Common myeloid progenitor, CD34-positive (primary cell): ENCODE measurements around the gene LRRC38.

Experiments used
- CTCF ChIA-PET: fragments of 350-600 bp; sonication (Branson Sonifier 250); formaldehyde crosslinking; loops from one replicate; lab custom pipeline; 2021; ENCODE audit warnings: antibody characterized with exemption; lab: Charles Lee
- POLR2A ChIA-PET: fragments of 350-600 bp; sonication (Branson Sonifier 250); formaldehyde crosslinking; loops from one replicate; lab custom pipeline; 2021; ENCODE audit warnings: antibody characterized with exemption; lab: Charles Lee
- DNase-seq, 3 donors: peaks; one replicate each; pipeline versions ENCODE4 v3.0.0 to v3.0.0-alpha.2; 2013
- H3K27ac ChIP-seq, 2 experiments: 1 replicate in 1 of 2; 2 replicates in 1 of 2; pipeline ENCODE4 v1.7.0; 2013; ENCODE audit warnings: inconsistent platforms in 2 of 2, low read length in 2 of 2, mild to moderate bottlenecking in 2 of 2, low read depth in 1 of 2, moderate library complexity in 1 of 2; ENCODE audit not compliant: severe bottlenecking in 2 of 2, insufficient read depth in 1 of 2, poor library complexity in 1 of 2
- H3K27me3 ChIP-seq, 5 experiments: replicated peaks in 2 of 5; 1 replicate in 3 of 5; 2 replicates in 2 of 5; pipeline versions ENCODE4 v1.6.1 to v1.7.0; 2013; ENCODE audit warnings: low read length in 4 of 5, mild to moderate bottlenecking in 2 of 5, moderate library complexity in 2 of 5, inconsistent platforms in 1 of 5; ENCODE audit not compliant: insufficient read depth in 5 of 5, control insufficient read depth in 4 of 5
- H3K36me3 ChIP-seq, 4 experiments: 1 replicate in 2 of 4; 2 replicates in 2 of 4; pipeline versions ENCODE4 v1.6.1 to v1.7.0; 2013; ENCODE audit warnings: low read length in 3 of 4, control low read depth in 1 of 4, mild to moderate bottlenecking in 1 of 4; ENCODE audit not compliant: control insufficient read depth in 4 of 4, insufficient read depth in 4 of 4
- H3K4me1 ChIP-seq, 4 experiments: 1 replicate in 3 of 4; 2 replicates in 1 of 4; pipeline versions ENCODE4 v1.6.1 to v1.7.1; 2013; ENCODE audit warnings: low read length in 3 of 4, mild to moderate bottlenecking in 3 of 4, control low read depth in 1 of 4, inconsistent platforms in 1 of 4, moderate library complexity in 1 of 4; ENCODE audit not compliant: control insufficient read depth in 4 of 4, insufficient read depth in 4 of 4; ENCODE audit errors: control extremely low read depth in 1 of 4
- H3K4me3 ChIP-seq, 7 experiments: 1 replicate in 4 of 7; 2 replicates in 3 of 7; pipeline versions ENCODE4 v1.5.1 to v1.7.0; 2013; ENCODE audit warnings: mild to moderate bottlenecking in 7 of 7, low read length in 6 of 7, moderate library complexity in 6 of 7, inconsistent platforms in 2 of 7, low read depth in 2 of 7, control low read depth in 1 of 7; ENCODE audit not compliant: insufficient read depth in 4 of 7, control insufficient read depth in 1 of 7; ENCODE audit errors: extremely low read depth in 1 of 7
- H3K9me3 ChIP-seq, 5 experiments: 1 replicate in 4 of 5; 2 replicates in 1 of 5; pipeline versions ENCODE4 v1.6.1 to v1.7.1; 2013; ENCODE audit warnings: low read length in 4 of 5, mild to moderate bottlenecking in 2 of 5, inconsistent platforms in 1 of 5, low read depth in 1 of 5, moderate library complexity in 1 of 5; ENCODE audit not compliant: control insufficient read depth in 4 of 5, insufficient read depth in 2 of 5; ENCODE audit errors: control extremely low read depth in 1 of 5
- WGBS: methylation state at CpG from one replicate; pipeline ENCODE4 v1.1.5; 2013; ENCODE audit not compliant: insufficient coverage; 5-methylcytosine and 5-hydroxymethylcytosine counted together

The LRRC38 gene

GRCh38 chr1:13539683-13540082, 25.9 kb upstream of the LRRC38 start:
- whole genome bisulfite sequencing = 100% methylated on average over 2 of the region's 2 CpGs
- H3K27ac ChIP-seq = no peak overlapping the region
- CTCF ChIA-PET = no interaction called here
- H3K9me3 ChIP-seq = no peaks in the 10 kb centered on the region
- H3K4me1 ChIP-seq = no peaks in the 10 kb centered on the region
- H3K27me3 ChIP-seq = no peaks in the 10 kb centered on the region
- H3K36me3 ChIP-seq = no peaks in the 10 kb centered on the region
- no peak overlapping the region for H3K4me3 ChIP-seq
- POLR2A ChIA-PET = no interaction called here
- no peak for DNase-seq

- POLR2A ChIA-PET = no interaction called here
- H3K36me3 ChIP-seq = no peaks in the 10 kb centered on the region
- no peaks in the 10 kb centered on the region for H3K4me1 ChIP-seq
- no peak overlapping the region for H3K4me3 ChIP-seq
- WGBS = 100% methylated on average over 2 of the region's 2 CpGs
- H3K27me3 ChIP-seq = no peaks in the 10 kb centered on the region
- no peaks in the 10 kb centered on the region for H3K9me3 ChIP-seq
- H3K27ac ChIP-seq = no peak overlapping the region
- CTCF ChIA-PET = no interaction called here
- no peak for DNase-seq
These were observed 25.0 kb upstream of the LRRC38 start for GRCh38 chr1:13538832-13539231.

- no peaks in the 10 kb centered on the region for H3K36me3 ChIP-seq
- 75% methylated on average over 2 of the region's 4 CpGs for WGBS
These were observed 22.8 kb upstream of the LRRC38 start for GRCh38 chr1:13536571-13536970.

GRCh38 chr1:13535227-13535626, 21.4 kb upstream of the LRRC38 start:
- CTCF ChIA-PET = no interaction called here

More at GRCh38 chr1:13536571-13536970, 22.8 kb upstream of the LRRC38 start:
- DNase-seq = no peak
- Histone ChIP-seq H3K27ac (no peak overlapping the region), H3K4me3 (no peak overlapping the region), H3K9me3 (no peaks in the 10 kb centered on the region), H3K27me3 (no peaks in the 10 kb centered on the region), H3K4me1 (no peaks in the 10 kb centered on the region)
- CTCF ChIA-PET = interaction anchor here (2.0 kb wide), 1 partner anchor 19 kb away, joined by 6 read pairs; no protein-coding TSS in a partner anchor
- POLR2A ChIA-PET = no interaction called here

GRCh38 chr1:13528320-13528719, 14.5 kb upstream of the LRRC38 start:
- CTCF ChIA-PET = no interaction called here
- H3K4me3 ChIP-seq = no peak overlapping the region
- no peaks in the 10 kb centered on the region for H3K36me3 ChIP-seq
- no peak for DNase-seq
- peaks cover 0 to 9% (median 0%) of the 10 kb centered on the region in 5 experiments for H3K27me3 ChIP-seq
- WGBS = 76% methylated on average over 4 of the region's 6 CpGs
- H3K9me3 ChIP-seq = peaks cover 0 to 6% (median 0%) of the 10 kb centered on the region in 5 experiments
- H3K27ac ChIP-seq = no peak overlapping the region
- POLR2A ChIA-PET = no interaction called here
- no peaks in the 10 kb centered on the region for H3K4me1 ChIP-seq

More at GRCh38 chr1:13535227-13535626, 21.4 kb upstream of the LRRC38 start:
- no peak for DNase-seq
- Histone ChIP-seq H3K27ac (no peak overlapping the region), H3K9me3 (no peaks in the 10 kb centered on the region), H3K4me1 (no peaks in the 10 kb centered on the region), H3K27me3 (no peaks in the 10 kb centered on the region), H3K36me3 (no peaks in the 10 kb centered on the region), H3K4me3 (no peak overlapping the region)
- POLR2A ChIA-PET = interaction anchor here (0.8 kb wide), 1 partner anchor 918 kb away, joined by 3 read pairs; no protein-coding TSS in a partner anchor
- 100% methylated on average over 6 of the region's 6 CpGs for WGBS

GRCh38 chr1:13523780-13524477, 10.1 kb upstream of the LRRC38 start:
- no peak overlapping the region for H3K4me3 ChIP-seq
- H3K27ac ChIP-seq = no peak overlapping the region
- ChIA-PET POLR2A (no interaction called here), CTCF (no interaction called here)
- peaks cover 0 to 7% (median 2%) of the 10 kb centered on the region in 5 experiments for H3K9me3 ChIP-seq
- 65% methylated on average over 5 of the region's 8 CpGs for WGBS
- H3K27me3 ChIP-seq = peaks cover 0 to 28% (median 3%) of the 10 kb centered on the region in 5 experiments
- no peaks in the 10 kb centered on the region for H3K4me1 ChIP-seq
- no peak for DNase-seq
- no peaks in the 10 kb centered on the region for H3K36me3 ChIP-seq

GRCh38 chr1:13520985-13521384, 7.2 kb upstream of the LRRC38 start:
- Histone ChIP-seq H3K9me3 (peaks cover 0 to 6% (median 4%) of the 10 kb centered on the region in 5 experiments), H3K4me3 (no peak overlapping the region), H3K36me3 (no peaks in the 10 kb centered on the region), H3K27ac (no peak overlapping the region), H3K4me1 (no peaks in the 10 kb centered on the region), H3K27me3 (peaks cover 8 to 56% (median 14%) of the 10 kb centered on the region in 5 experiments)
- ChIA-PET CTCF (no interaction called here), POLR2A (no interaction called here)
- WGBS = 92% methylated on average over 11 of the region's 12 CpGs
- DNase-seq = no peak
